ENCODE measurements around the gene PLXNB2. TPM values are rescaled to one million over a fixed set of nuclear protein-coding genes. Genes with fewer than 3 reads are reported as not detected.
A peak's percentile ranks its signal among the peaks of the same experiment; 100 is the strongest.

Gene PLXNB2
- total RNA-seq, 1 experiment from 2014 or later, result 260 TPM

GRCh38 chr22:50308986-50309600 is 1.6 kb upstream of the PLXNB2 start:
- Histone ChIP-seq H3K9me3 (ENCODE audit: insufficient read depth, low read depth) (no peaks in the 10 kb centered on the region), H3K4me3 (no peak overlapping the region), H3F3A (ENCODE audit: insufficient read depth, low read depth) (peaks cover 39% of the 10 kb centered on the region), H4K20me1 (ENCODE audit: insufficient read depth) (peaks cover 10% of the 10 kb centered on the region; the same call in 1 of the 2 replicates), H3K79me2 (ENCODE audit: low read depth) (peaks cover 30% of the 10 kb centered on the region), H3K4me2 (no peak overlapping the region), H3K36me3 (ENCODE audit: low read depth) (no peaks in the 10 kb centered on the region), H3K9me2 (ENCODE audit: insufficient read depth) (no peaks in the 10 kb centered on the region), H3K27ac (no peak overlapping the region), H3K27me3 (ENCODE audit: insufficient read depth, low read depth) (no peaks in the 10 kb centered on the region), H3K4me1 (replicated peaks; ENCODE audit: insufficient read depth) (peaks cover 21% of the 10 kb centered on the region), H2AFZ (no peak overlapping the region)
- BruUV-seq (replicated peaks), result no TSS peak
- DNase-seq, result no peak
- ChIA-PET POLR2A (ENCODE audit: unreplicated experiment) (no interaction called here), CTCF (no interaction called here)
- TF ChIP-seq, protein P1, sequence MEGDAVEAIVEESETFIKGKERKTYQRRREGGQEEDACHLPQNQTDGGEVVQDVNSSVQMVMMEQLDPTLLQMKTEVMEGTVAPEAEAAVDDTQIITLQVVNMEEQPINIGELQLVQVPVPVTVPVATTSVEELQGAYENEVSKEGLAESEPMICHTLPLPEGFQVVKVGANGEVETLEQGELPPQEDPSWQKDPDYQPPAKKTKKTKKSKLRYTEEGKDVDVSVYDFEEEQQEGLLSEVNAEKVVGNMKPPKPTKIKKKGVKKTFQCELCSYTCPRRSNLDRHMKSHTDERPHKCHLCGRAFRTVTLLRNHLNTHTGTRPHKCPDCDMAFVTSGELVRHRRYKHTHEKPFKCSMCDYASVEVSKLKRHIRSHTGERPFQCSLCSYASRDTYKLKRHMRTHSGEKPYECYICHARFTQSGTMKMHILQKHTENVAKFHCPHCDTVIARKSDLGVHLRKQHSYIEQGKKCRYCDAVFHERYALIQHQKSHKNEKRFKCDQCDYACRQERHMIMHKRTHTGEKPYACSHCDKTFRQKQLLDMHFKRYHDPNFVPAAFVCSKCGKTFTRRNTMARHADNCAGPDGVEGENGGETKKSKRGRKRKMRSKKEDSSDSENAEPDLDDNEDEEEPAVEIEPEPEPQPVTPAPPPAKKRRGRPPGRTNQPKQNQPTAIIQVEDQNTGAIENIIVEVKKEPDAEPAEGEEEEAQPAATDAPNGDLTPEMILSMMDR (conservative IDR thresholded peaks at IDR 0.05), result no peak
- intact Hi-C loops (cut with micrococcal nuclease; ENCODE audit: unreplicated experiment), result loop anchor here (5.0 kb wide), 1 partner anchor 37 kb away; the partner anchor contains the start of gene MAPK11

GRCh38 chr22:50308597-50308935 is 1.1 kb upstream of the PLXNB2 start:
- peaks cover 42% of the 10 kb centered on the region for H3F3A ChIP-seq (ENCODE audit: insufficient read depth, low read depth)
- BruUV-seq (replicated peaks), result no TSS peak
- intact Hi-C loops (cut with micrococcal nuclease; ENCODE audit: unreplicated experiment), result loop anchor here (5.0 kb wide), 1 partner anchor 36 kb away; the partner anchor contains the start of gene MAPK11
- no peak for TF ChIP-seq EZH2 (IDR thresholded peaks at IDR 0.05; ENCODE audit: low read depth)
- TF ChIP-seq, protein P1 (conservative IDR thresholded peaks at IDR 0.05), result no peak
- POLR2A ChIA-PET (ENCODE audit: unreplicated experiment), result no interaction called here
- CTCF ChIA-PET, result no interaction called here
- H2AFZ ChIP-seq, result no peak overlapping the region
- H3K36me3 ChIP-seq (ENCODE audit: low read depth), result no peaks in the 10 kb centered on the region
- no peaks in the 10 kb centered on the region for H3K9me3 ChIP-seq (ENCODE audit: insufficient read depth, low read depth)
- no peaks in the 10 kb centered on the region for H3K27me3 ChIP-seq (ENCODE audit: insufficient read depth, low read depth)
- H3K27ac ChIP-seq, result no peak overlapping the region
- peaks cover 13% of the 10 kb centered on the region for H4K20me1 ChIP-seq (ENCODE audit: insufficient read depth)
- H3K4me3 ChIP-seq, result no peak overlapping the region
- H3K9me2 ChIP-seq (ENCODE audit: insufficient read depth), result no peaks in the 10 kb centered on the region
- no peak overlapping the region for H3K4me2 ChIP-seq
- peaks cover 27% of the 10 kb centered on the region for H3K4me1 ChIP-seq (replicated peaks; ENCODE audit: insufficient read depth)
- peaks cover 35% of the 10 kb centered on the region for H3K79me2 ChIP-seq (ENCODE audit: low read depth)
- peak in 1 of 2 experiments; percentile 62 for DNase-seq

GRCh38 chr22:50307890-50308596 is 597 bp upstream of the PLXNB2 start:
- BruUV-seq (replicated peaks), result no TSS peak
- H3K9me3 ChIP-seq (ENCODE audit: insufficient read depth, low read depth), result no peaks in the 10 kb centered on the region
- ChIA-PET POLR2A (ENCODE audit: unreplicated experiment) (interaction anchor here (0.6 kb wide), 2 partner anchors 15 to 104 kb away, joined by 3 to 27 read pairs; no protein-coding TSS in a partner anchor), CTCF (no interaction called here)
- no peak overlapping the region for H3K4me2 ChIP-seq
- intact Hi-C loops (cut with micrococcal nuclease; ENCODE audit: unreplicated experiment), result loop anchor here (5.0 kb wide), 1 partner anchor 36 kb away; the partner anchor contains the start of gene MAPK11
- peaks cover 2% of the 10 kb centered on the region; the same call in 1 of the 2 replicates for H3K36me3 ChIP-seq (ENCODE audit: low read depth)
- H3K9me2 ChIP-seq (ENCODE audit: insufficient read depth), result no peaks in the 10 kb centered on the region
- H3F3A ChIP-seq (ENCODE audit: insufficient read depth, low read depth), result peaks cover 44% of the 10 kb centered on the region
- no peaks in the 10 kb centered on the region for H3K27me3 ChIP-seq (ENCODE audit: insufficient read depth, low read depth)
- H4K20me1 ChIP-seq (ENCODE audit: insufficient read depth), result peaks cover 18% of the 10 kb centered on the region
- no peak overlapping the region for H3K4me3 ChIP-seq
- no peak for DNase-seq
- TF ChIP-seq, protein P1 (conservative IDR thresholded peaks at IDR 0.05), result no peak
- TF ChIP-seq EZH2 (IDR thresholded peaks at IDR 0.05; ENCODE audit: low read depth), result no peak
- peaks cover 40% of the 10 kb centered on the region for H3K79me2 ChIP-seq (ENCODE audit: low read depth)
- H2AFZ ChIP-seq, result no peak overlapping the region
- H3K4me1 ChIP-seq (replicated peaks; ENCODE audit: insufficient read depth), result peaks cover 32% of the 10 kb centered on the region
- no peak overlapping the region for H3K27ac ChIP-seq
